ENCODE measurements around the gene DIPK1B.
A peak's percentile ranks its signal among the peaks of the same experiment; 100 is the strongest.

Gene DIPK1B

GRCh38 chr9:136686794-136687711 lies 25.3 kb upstream of the DIPK1B start, which contains the start of gene AGPAT2:
Gene AGPAT2 (minus strand): TSS chr9:136687457. CDS start chr9:136687357, 100 bp downstream.
- Histone ChIP-seq H3K36me3 (ENCODE audit: control insufficient read depth, insufficient read depth, low read length) (no peaks in the 10 kb centered on the region), H3K27me3 (replicated peaks; ENCODE audit: control insufficient read depth, insufficient read depth, low read length) (no peaks in the 10 kb centered on the region), H3K4me3 (replicated peaks; ENCODE audit: low read depth, low read length) (peak within 1 kb of the TSS; percentile 68)
- peak; percentile 74 for DNase-seq (ENCODE audit: extremely low read depth, insufficient read length)
- TF ChIP-seq, protein P1, sequence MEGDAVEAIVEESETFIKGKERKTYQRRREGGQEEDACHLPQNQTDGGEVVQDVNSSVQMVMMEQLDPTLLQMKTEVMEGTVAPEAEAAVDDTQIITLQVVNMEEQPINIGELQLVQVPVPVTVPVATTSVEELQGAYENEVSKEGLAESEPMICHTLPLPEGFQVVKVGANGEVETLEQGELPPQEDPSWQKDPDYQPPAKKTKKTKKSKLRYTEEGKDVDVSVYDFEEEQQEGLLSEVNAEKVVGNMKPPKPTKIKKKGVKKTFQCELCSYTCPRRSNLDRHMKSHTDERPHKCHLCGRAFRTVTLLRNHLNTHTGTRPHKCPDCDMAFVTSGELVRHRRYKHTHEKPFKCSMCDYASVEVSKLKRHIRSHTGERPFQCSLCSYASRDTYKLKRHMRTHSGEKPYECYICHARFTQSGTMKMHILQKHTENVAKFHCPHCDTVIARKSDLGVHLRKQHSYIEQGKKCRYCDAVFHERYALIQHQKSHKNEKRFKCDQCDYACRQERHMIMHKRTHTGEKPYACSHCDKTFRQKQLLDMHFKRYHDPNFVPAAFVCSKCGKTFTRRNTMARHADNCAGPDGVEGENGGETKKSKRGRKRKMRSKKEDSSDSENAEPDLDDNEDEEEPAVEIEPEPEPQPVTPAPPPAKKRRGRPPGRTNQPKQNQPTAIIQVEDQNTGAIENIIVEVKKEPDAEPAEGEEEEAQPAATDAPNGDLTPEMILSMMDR (IDR thresholded peaks at IDR 0.05; ENCODE audit: insufficient read depth, low read length, poor library complexity, severe bottlenecking), result no peak

DNA sequence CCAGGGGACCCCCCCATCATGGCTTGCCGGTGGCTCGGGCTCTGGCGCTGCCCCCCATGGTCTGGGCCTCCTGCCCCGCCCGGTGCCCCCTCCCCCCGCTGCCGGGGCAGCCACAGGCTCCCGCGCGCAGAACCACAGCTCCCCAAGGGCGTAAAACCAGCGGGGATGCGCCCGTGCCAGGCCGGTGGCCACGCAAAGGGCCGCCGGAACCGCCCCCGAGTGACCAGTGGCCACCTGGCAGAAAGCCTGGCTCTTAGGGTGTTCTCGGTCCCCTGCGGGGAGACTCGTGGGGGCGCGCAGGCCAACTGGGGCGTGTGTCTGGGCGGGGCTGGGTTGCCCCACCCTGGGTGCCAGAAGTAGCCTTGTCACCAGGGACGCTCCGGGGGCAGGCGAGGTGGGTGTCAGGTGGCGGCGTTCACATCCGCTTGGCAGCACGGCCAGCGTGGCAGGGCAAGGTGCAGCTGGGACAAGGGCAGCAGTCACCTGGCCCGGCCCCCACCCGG lies 24.6 kb upstream of the DIPK1B start:
- H3K36me3 ChIP-seq (ENCODE audit: control insufficient read depth, insufficient read depth, low read length), result no peaks in the 10 kb centered on the region
- no peaks in the 10 kb centered on the region; the same call in 1 of the 2 replicates for H3K27me3 ChIP-seq (replicated peaks; ENCODE audit: control insufficient read depth, insufficient read depth, low read length)
- TF ChIP-seq, protein P1 (IDR thresholded peaks at IDR 0.05; ENCODE audit: insufficient read depth, low read length, poor library complexity, severe bottlenecking), result no peak
- H3K4me3 ChIP-seq (replicated peaks; ENCODE audit: low read depth, low read length), result peak overlapping the region; percentile 52
- DNase-seq (ENCODE audit: extremely low read depth, insufficient read length), result peak; percentile 68

DNA sequence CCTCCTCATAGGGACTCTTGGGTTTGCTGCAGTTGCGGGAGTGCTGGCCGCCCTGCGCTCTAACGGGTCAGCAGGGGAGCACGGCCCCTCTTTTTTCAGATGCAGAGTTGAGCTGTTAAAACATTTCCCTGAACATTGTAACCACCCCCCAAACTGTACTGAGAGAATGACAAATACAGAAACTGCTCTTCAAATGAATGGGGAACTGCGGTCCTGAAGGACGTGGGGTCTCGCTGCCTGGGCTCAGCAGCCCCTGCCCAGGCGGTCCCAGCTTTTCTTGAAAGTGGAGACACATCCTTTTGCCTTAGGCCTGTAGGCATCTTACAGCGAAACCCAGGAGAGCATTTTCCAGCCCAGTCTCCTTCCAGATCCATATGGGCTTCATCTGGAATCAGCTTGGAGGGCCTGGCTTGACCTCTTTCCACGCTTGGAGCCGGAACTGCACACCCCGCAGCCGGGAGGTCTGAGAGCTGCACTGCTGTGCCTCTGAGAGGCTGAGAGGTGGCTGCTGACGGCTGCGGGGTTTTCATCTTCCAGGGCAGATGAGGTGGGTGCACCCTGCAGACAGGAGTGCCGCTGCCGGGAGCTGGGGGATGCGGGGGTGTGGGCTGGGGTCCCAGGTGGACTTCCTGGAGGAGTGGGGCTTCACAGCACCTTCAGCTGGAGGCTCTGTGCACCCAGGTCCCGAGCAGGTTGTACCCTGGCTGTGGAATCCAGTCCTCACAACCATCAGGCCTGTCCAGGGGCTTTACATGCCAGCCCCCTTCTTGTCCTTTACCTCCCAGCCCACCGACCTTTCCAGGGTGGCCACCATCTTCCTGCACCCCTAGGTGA lies 23.9 kb upstream of the DIPK1B start:
- Histone ChIP-seq H3K4me3 (replicated peaks; ENCODE audit: low read depth, low read length) (no peak overlapping the region), H3K27me3 (replicated peaks; ENCODE audit: control insufficient read depth, insufficient read depth, low read length) (no peaks in the 10 kb centered on the region; the same call in 1 of the 2 replicates), H3K36me3 (ENCODE audit: control insufficient read depth, insufficient read depth, low read length) (no peaks in the 10 kb centered on the region)
- TF ChIP-seq, protein P1 (IDR thresholded peaks at IDR 0.05; ENCODE audit: insufficient read depth, low read length, poor library complexity, severe bottlenecking), result no peak
- DNase-seq (ENCODE audit: extremely low read depth, insufficient read length), result no peak

DNA sequence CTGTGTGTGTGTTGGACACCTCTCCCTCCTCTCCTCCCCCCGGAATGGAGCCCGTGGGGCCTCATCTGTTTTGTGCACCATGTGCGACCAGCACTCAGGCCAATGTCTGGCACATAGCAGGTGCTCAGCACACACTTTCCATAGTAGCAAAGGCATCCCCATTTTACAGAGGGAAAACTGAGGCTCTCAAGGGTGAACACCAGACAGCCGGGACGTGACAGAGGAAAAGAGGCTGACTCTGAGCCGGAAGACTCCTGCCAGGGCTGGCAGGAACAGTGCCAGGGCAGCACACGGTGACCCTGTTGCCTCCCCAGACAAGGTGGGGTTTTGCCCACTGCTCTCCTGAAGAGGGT lies 23.3 kb upstream of the DIPK1B start:
- TF ChIP-seq, protein P1 (IDR thresholded peaks at IDR 0.05; ENCODE audit: insufficient read depth, low read length, poor library complexity, severe bottlenecking), result no peak
- no peak for DNase-seq (ENCODE audit: extremely low read depth, insufficient read length)
- no peaks in the 10 kb centered on the region for H3K36me3 ChIP-seq (ENCODE audit: control insufficient read depth, insufficient read depth, low read length)
- no peaks in the 10 kb centered on the region; the same call in 1 of the 2 replicates for H3K27me3 ChIP-seq (replicated peaks; ENCODE audit: control insufficient read depth, insufficient read depth, low read length)
- H3K4me3 ChIP-seq (replicated peaks; ENCODE audit: low read depth, low read length), result no peak overlapping the region

- Histone ChIP-seq H3K36me3 (ENCODE audit: control insufficient read depth, insufficient read depth, low read length) (no peaks in the 10 kb centered on the region), H3K27me3 (replicated peaks; ENCODE audit: control insufficient read depth, insufficient read depth, low read length) (no peaks in the 10 kb centered on the region; the same call in 1 of the 2 replicates), H3K4me3 (replicated peaks; ENCODE audit: low read depth, low read length) (no peak overlapping the region)
- TF ChIP-seq, protein P1 (IDR thresholded peaks at IDR 0.05; ENCODE audit: insufficient read depth, low read length, poor library complexity, severe bottlenecking), result no peak
- no peak for DNase-seq (ENCODE audit: extremely low read depth, insufficient read length)
Measured at GRCh38 chr9:136690104-136690805, 22.1 kb upstream of the DIPK1B start.
